ENCODE data around the gene SLC13A5.

DNA sequence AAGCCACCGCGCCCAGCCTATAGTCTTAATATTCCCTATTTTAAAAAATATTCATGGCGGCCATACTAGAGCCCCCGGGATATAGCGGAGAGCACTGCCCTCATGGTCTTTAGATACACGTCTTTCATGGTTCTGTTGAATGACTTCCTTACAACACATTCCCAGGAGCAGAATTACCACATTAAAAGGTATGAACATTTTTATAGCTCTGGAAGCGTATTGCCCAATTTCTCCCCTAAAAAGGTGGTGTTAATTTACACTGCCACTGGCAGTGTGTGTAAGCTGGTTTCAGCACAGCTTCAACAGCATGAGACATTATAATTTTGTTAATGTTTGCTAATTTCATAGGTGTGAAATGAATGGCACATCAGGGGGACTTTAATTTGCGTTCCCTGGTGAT is 42.6 kb downstream of the SLC13A5 start:
- no peak for TF ChIP-seq TEAD4 (IDR thresholded peaks at IDR 0.05; ENCODE audit: borderline replicate concordance, insufficient read depth)
- TF ChIP-seq, protein P1, sequence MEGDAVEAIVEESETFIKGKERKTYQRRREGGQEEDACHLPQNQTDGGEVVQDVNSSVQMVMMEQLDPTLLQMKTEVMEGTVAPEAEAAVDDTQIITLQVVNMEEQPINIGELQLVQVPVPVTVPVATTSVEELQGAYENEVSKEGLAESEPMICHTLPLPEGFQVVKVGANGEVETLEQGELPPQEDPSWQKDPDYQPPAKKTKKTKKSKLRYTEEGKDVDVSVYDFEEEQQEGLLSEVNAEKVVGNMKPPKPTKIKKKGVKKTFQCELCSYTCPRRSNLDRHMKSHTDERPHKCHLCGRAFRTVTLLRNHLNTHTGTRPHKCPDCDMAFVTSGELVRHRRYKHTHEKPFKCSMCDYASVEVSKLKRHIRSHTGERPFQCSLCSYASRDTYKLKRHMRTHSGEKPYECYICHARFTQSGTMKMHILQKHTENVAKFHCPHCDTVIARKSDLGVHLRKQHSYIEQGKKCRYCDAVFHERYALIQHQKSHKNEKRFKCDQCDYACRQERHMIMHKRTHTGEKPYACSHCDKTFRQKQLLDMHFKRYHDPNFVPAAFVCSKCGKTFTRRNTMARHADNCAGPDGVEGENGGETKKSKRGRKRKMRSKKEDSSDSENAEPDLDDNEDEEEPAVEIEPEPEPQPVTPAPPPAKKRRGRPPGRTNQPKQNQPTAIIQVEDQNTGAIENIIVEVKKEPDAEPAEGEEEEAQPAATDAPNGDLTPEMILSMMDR (IDR thresholded peaks at IDR 0.05): no peak
- TF ChIP-seq FOXJ3 (CRISPR knock-in tag; IDR thresholded peaks at IDR 0.05): no peak
- TF ChIP-seq EZH2phosphoT487 (IDR thresholded peaks at IDR 0.05; ENCODE audit: borderline replicate concordance, low read depth): no peak
- TF ChIP-seq, protein P2, sequence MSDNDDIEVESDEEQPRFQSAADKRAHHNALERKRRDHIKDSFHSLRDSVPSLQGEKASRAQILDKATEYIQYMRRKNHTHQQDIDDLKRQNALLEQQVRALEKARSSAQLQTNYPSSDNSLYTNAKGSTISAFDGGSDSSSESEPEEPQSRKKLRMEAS (IDR thresholded peaks at IDR 0.05; ENCODE audit: low read depth): no peak
- TF ChIP-seq, protein P3, sequence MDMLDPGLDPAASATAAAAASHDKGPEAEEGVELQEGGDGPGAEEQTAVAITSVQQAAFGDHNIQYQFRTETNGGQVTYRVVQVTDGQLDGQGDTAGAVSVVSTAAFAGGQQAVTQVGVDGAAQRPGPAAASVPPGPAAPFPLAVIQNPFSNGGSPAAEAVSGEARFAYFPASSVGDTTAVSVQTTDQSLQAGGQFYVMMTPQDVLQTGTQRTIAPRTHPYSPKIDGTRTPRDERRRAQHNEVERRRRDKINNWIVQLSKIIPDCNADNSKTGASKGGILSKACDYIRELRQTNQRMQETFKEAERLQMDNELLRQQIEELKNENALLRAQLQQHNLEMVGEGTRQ (IDR thresholded peaks at IDR 0.05; ENCODE audit: borderline replicate concordance, low read depth, low read length): no peak

All from SK-N-SH (cell line).